Neutrophil (primary cell): ENCODE results near the gene NPAS3.

Experiments used
- H3K27ac ChIP-seq: fragments of 200-600 bp; sonication (generic); 2 replicates; pipeline ENCODE4 v1.5.1; 2016; ENCODE audit warnings: mild to moderate bottlenecking, moderate library complexity
- H3K27me3 ChIP-seq: fragments of 200-600 bp; sonication (generic); 2 replicates; pipeline ENCODE4 v1.6.0; 2016; ENCODE audit warnings: mild to moderate bottlenecking
- H3K36me3 ChIP-seq: fragments of 200-600 bp; sonication (generic); 2 replicates; pipeline ENCODE4 v1.5.1; 2017
- H3K4me1 ChIP-seq, 2 experiments: fragments of 200-600 bp in 1 of 2; sonication (generic) in 1 of 2; 1 replicate in 1 of 2; 2 replicates in 1 of 2; pipeline versions ENCODE4 v1.5.1 to v1.6.1; 2013 to 2016; ENCODE audit warnings: low read depth in 1 of 2, low read length in 1 of 2, mild to moderate bottlenecking in 1 of 2, moderate library complexity in 1 of 2; ENCODE audit not compliant: control insufficient read depth in 1 of 2, insufficient read depth in 1 of 2
- H3K4me3 ChIP-seq, 2 experiments: fragments of 200-600 bp in 1 of 2; sonication (generic) in 1 of 2; 1 replicate in 1 of 2; 2 replicates in 1 of 2; pipeline ENCODE4 v1.5.1; 2013 to 2016; ENCODE audit warnings: low read depth in 1 of 2, low read length in 1 of 2, mild to moderate bottlenecking in 1 of 2, moderate library complexity in 1 of 2
- H3K9me3 ChIP-seq: fragments of 200-600 bp; sonication (generic); 2 replicates; pipeline ENCODE4 v1.5.1; 2016
- TF ChIP-seq, protein P1 (sequence below): fragments of 200-600 bp; sonication (generic); IDR thresholded peaks from 2 replicates; pipeline ENCODE4 v1.5.1; 2016; ENCODE audit warnings: antibody characterized with exemption

The NPAS3 gene

DNA sequence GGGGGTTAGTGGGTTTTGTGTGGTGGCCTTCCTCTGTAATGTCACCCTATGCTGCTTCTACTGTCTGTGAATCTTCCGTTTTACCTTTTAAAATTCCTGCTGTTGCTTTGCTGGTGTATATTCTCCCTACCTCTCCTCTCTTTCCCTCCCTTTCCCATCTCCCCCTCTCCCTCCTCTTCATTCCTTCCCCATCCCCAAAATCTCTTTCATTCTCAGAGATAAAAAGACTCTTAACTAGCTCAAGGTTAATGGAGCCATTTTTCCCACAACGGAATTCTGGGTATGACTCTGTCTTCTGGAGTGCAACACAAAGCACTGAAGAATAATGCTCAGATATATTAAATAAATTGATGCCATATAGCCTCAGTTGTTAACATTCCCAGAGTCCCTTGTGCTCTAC, 864.1 kb downstream of the NPAS3 start:
- Histone ChIP-seq H3K4me3 (no peak overlapping the region), H3K9me3 (no peaks in the 10 kb centered on the region), H3K27ac (no peak overlapping the region), H3K36me3 (no peaks in the 10 kb centered on the region), H3K27me3 (peaks cover 62% of the 10 kb centered on the region), H3K4me1 (no peaks in the 10 kb centered on the region)
- TF ChIP-seq, protein P1, sequence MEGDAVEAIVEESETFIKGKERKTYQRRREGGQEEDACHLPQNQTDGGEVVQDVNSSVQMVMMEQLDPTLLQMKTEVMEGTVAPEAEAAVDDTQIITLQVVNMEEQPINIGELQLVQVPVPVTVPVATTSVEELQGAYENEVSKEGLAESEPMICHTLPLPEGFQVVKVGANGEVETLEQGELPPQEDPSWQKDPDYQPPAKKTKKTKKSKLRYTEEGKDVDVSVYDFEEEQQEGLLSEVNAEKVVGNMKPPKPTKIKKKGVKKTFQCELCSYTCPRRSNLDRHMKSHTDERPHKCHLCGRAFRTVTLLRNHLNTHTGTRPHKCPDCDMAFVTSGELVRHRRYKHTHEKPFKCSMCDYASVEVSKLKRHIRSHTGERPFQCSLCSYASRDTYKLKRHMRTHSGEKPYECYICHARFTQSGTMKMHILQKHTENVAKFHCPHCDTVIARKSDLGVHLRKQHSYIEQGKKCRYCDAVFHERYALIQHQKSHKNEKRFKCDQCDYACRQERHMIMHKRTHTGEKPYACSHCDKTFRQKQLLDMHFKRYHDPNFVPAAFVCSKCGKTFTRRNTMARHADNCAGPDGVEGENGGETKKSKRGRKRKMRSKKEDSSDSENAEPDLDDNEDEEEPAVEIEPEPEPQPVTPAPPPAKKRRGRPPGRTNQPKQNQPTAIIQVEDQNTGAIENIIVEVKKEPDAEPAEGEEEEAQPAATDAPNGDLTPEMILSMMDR, result no peak

DNA sequence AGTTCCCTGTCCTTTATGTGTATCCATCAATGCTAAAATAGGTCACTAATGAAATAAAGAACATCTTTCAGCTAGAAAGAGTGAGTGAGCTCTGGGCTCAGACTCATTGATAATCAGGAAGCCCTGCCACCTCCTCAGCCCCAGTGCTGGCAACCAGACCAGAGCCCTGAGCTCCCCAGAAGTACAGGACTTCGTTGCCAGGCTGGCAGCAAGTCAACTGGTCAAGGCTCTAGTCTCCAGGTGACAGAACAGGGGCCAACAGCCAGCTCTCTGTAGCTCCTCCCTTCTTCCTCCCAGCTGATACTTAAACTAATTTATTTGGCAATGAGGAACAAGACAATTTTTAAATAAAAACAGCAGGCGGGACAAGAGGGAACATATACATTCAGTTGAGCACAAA, 866.9 kb downstream of the NPAS3 start:
- Histone ChIP-seq H3K4me1 (no peaks in the 10 kb centered on the region), H3K27ac (no peak overlapping the region), H3K27me3 (peaks cover 33% of the 10 kb centered on the region), H3K4me3 (no peak overlapping the region), H3K9me3 (no peaks in the 10 kb centered on the region), H3K36me3 (no peaks in the 10 kb centered on the region)
- TF ChIP-seq, protein P1, result no peak

DNA sequence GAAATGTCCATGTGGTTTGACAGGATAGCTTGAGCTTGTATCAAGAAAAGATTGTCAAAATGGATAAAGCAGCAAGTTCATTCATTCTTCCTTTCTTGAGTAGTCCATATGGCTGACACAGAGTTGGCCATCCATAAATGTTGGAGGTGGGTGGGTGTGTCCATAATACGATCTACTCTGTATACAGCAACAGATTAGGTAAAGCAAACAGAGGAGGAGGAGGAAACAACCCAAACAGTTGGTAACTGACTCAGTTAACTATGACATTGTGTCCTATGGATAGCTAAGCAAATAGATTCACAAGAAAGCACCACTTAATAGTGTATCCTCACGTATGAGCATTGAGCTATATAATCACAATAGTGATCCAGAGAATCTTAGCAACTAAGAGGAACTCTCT, 868.2 kb downstream of the NPAS3 start:
- no peaks in the 10 kb centered on the region for H3K9me3 ChIP-seq
- H3K36me3 ChIP-seq, result no peaks in the 10 kb centered on the region
- H3K27me3 ChIP-seq, result peaks cover 26% of the 10 kb centered on the region
- H3K4me1 ChIP-seq, result no peaks in the 10 kb centered on the region
- no peak overlapping the region for H3K27ac ChIP-seq
- H3K4me3 ChIP-seq, result no peak overlapping the region
- TF ChIP-seq, protein P1, result no peak

DNA sequence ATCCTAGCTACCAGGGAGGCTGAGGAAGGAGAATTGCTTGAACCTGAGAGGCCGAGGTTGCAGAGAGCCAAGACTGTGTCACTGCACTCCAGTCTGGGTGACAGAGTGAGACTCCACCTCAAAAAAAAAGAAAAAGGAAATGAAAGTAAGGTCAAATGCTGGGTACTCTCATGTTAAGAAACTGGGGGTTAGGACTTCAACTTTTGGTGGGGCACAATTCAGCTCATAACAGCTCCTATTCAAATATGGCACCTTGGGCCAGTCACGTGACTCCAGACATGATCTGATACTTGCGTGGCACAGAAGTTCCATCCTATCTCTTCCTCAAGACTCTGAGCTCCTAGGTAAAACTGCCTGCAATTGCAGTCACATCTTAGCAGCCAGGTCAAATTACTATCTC, 869.5 kb downstream of the NPAS3 start:
- Histone ChIP-seq H3K27me3 (peaks cover 23% of the 10 kb centered on the region), H3K9me3 (no peaks in the 10 kb centered on the region), H3K27ac (no peak overlapping the region), H3K36me3 (no peaks in the 10 kb centered on the region), H3K4me1 (no peaks in the 10 kb centered on the region), H3K4me3 (no peak overlapping the region)
- TF ChIP-seq, protein P1, result no peak

DNA sequence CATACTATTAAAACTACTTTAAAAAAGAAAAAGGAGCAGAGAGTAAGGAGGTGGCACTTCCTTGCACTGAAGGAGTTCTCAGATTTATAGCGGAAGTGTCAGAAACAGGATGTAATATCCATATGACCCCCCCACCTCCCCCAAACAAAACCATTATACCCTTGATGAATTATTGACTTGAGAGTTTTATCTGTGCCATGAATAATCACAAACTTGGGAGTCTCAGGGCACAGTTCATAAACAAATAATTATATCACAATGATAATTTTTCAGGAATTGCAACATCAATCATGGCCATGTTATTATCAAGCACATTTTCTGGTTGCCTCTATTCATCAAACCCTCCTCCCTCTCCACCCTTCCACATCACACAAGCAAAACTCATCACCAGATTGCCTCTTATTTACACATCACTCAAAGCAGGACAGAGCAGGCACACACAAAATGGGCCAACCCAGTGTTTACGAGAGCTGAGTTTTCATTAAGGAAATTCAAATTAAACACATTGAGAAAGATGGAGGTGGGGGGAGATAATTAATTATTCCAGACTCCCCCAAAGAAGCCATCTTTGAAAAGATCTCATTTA, 870.8 kb downstream of the NPAS3 start:
- Histone ChIP-seq H3K4me1 (no peaks in the 10 kb centered on the region), H3K9me3 (no peaks in the 10 kb centered on the region), H3K27ac (no peak overlapping the region), H3K27me3 (peaks cover 18% of the 10 kb centered on the region), H3K4me3 (no peak overlapping the region), H3K36me3 (no peaks in the 10 kb centered on the region)
- TF ChIP-seq, protein P1, result no peak

DNA sequence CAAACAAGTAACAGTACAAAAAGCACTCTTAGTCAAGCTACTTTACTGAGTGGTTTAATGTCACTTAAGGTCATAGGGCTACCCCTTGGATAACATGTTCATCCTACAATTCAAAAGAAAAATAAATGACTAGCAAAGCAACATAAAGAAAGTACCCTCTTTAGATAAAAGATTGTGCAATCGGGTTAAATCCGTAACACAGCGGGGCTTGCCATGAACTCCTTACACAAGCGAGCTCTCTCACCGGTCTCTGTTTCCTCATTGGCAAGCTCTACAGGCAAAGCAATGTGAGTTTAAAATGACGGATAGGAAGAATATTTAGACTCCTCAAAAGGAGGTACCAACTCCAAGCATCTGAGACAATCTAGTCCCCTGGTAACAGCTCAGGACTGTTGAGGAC, 871.6 kb downstream of the NPAS3 start:
- H3K4me3 ChIP-seq, result no peak overlapping the region
- no peak overlapping the region for H3K27ac ChIP-seq
- peaks cover 16% of the 10 kb centered on the region for H3K27me3 ChIP-seq
- H3K9me3 ChIP-seq, result no peaks in the 10 kb centered on the region
- no peaks in the 10 kb centered on the region for H3K4me1 ChIP-seq
- no peaks in the 10 kb centered on the region for H3K36me3 ChIP-seq
- TF ChIP-seq, protein P1, result no peak
